HG03108 (cell line): ENCODE measurements around the gene KCNMA1.
"Not testable (repeated sequence)": the region's sequence is repeated elsewhere in the genome, so short reads cannot be mapped to it uniquely, and the experiment has no call there.

Experiments
- ATAC-seq: cut with Tn5 transposase; IDR thresholded peaks from one replicate; pipeline ENCODE4 v1.9.1; 2021; ENCODE audit warnings: moderate library complexity; ENCODE audit not compliant: unreplicated experiment

KCNMA1 gene

DNA sequence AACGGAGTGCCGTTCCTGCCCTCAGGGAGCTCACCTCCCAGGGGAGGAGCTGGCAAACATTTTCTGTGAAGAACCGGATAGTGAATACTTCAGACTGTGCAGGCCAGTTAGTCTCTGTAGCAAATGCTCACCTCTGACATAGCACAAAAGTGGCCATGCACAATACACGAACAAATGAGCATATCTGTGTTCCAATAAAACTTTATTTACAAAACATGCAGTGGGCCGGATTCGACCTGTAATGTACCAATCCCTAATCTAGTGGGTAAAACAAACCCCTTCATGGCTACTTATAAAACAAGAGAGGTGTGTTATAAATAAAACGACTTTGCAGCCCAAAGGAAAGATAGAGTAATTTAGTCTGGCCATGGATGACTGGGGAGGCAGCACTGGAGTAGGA, 48.7 kb downstream of the KCNMA1 start:
- no peak for ATAC-seq

- ATAC-seq: no peak
These were observed 50.2 kb downstream of the KCNMA1 start for GRCh38 chr10:77587416-77587790.

GRCh38 chr10:77586719-77587415, 50.7 kb downstream of the KCNMA1 start:
- no peak for ATAC-seq

GRCh38 chr10:77584938-77585337, 52.7 kb downstream of the KCNMA1 start:
- no peak for ATAC-seq

DNA sequence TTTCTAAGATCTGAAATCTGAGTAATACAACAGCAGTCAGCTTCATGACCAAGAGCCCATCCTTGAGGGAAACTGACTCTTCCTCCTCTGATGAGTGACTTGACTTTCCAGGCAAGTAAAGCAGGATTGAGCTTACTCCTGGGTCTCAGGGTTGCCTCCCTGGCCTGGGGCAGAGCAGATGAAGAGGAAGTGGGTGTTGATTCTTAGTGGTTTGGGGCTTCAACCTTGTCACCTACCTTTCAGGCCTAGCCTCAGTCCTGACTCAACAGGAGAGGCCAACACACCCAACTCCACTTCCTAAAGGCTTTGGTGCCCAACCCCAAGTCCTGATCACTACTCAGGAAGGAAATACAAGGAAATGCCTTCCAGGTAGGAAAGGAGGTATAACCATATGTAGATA, 54.1 kb downstream of the KCNMA1 start:
- no peak for ATAC-seq

GRCh38 chr10:77582710-77583115, 54.9 kb downstream of the KCNMA1 start:
- ATAC-seq: no peak

GRCh38 chr10:77581738-77582137, 55.9 kb downstream of the KCNMA1 start:
- ATAC-seq: no peak

- no peak for ATAC-seq
These were observed 57.1 kb downstream of the KCNMA1 start for GRCh38 chr10:77580482-77580881.

- ATAC-seq: no peak
These were observed 58.9 kb downstream of the KCNMA1 start for GRCh38 chr10:77578583-77579227.

GRCh38 chr10:77577666-77578229, 59.9 kb downstream of the KCNMA1 start:
- no peak for ATAC-seq

GRCh38 chr10:77576444-77577032, 61.1 kb downstream of the KCNMA1 start:
- no peak for ATAC-seq

DNA sequence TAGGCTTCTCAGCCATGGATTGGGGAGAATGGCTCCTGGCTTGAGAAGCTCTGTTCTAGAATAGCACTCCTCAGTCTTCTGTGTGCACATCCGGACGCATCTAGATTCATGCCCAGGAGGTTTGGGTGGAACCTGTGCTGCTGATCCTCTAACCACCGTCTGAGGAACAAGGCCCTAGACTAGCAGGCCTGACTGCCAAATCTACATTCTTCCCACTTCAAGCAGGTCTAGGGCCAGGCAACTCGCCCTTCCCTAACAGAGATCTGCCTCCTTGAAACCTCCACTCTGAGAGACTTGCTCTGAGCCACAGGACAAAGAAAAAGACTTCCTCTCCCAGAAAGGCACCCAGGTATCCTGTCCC, 61.6 kb downstream of the KCNMA1 start:
- no peak for ATAC-seq

GRCh38 chr10:77575271-77576006, 62.2 kb downstream of the KCNMA1 start:
- ATAC-seq: no peak

GRCh38 chr10:77574438-77574837, 63.2 kb downstream of the KCNMA1 start:
- ATAC-seq: no peak

DNA sequence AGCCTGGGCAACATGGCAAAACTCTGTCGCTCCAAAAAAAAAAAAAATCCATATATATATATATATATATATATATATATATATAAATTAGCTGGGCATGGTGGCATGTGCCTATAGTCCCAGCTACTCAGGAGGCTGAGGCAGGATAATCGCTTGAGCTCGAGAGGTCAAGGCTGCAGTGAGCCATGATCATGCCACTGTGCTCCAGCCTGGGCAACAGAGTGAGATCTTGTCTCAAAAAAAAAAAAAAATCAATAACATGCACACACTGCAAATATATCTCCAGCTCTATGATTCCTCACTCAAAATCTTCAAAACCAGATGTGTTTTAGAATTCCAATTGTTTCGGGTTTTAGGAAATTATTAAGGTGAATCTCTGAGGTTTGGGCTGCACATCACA, 65.1 kb downstream of the KCNMA1 start:
- not testable (repeated sequence) for ATAC-seq

DNA sequence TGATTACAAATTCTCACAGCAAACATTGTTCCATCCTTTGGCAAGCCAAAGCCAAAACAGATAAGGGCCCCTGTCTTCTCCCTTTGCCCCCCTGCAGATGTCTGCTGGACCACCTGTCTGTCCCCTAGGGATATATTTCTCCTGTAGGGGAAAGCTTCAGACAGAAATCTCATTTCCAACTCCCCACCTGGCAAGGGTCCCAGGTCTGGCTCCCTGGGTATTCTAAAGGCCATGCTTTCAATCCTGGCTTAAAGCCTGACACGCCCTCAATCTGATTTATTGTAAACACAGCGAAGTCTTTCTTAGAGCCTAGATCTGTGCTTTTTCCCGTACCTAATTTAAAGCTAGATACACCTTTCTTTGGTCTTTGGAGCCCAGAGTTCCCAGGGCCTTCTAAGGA, 66.1 kb downstream of the KCNMA1 start:
- no peak for ATAC-seq

DNA sequence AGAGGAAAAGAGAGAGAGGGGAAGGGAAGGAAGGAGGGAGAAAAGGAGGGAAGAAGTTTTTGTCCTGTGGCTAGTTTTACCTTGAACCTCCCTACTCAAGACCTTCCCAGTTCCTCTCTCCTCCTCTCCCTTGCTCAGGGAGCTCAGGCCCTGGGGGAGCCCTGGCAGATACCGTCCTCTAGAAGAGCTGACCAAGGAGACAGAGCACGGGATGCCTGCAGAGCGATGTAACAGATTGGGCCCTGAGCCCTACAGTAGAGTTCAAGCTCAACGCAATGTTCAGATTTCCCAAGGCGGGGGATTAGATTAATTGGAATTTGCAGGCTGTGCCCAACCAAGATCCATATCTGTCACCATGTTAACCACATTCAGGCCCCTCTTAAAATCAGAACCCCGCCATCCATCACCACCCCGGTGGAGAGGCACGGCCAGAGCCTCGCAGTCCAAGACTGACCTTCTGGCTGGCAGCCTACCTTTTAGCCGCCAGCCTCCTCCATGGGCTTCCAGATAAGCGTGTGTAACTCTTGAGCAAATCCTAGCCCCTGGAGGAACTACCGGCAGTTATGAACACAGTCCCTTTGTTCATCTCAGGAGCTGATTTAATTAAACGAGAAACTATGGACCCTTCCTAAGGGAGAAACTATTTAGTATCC, 70.6 kb downstream of the KCNMA1 start:
- no peak for ATAC-seq

- no peak for ATAC-seq
These were observed 71.4 kb downstream of the KCNMA1 start for GRCh38 chr10:77566236-77566635.

DNA sequence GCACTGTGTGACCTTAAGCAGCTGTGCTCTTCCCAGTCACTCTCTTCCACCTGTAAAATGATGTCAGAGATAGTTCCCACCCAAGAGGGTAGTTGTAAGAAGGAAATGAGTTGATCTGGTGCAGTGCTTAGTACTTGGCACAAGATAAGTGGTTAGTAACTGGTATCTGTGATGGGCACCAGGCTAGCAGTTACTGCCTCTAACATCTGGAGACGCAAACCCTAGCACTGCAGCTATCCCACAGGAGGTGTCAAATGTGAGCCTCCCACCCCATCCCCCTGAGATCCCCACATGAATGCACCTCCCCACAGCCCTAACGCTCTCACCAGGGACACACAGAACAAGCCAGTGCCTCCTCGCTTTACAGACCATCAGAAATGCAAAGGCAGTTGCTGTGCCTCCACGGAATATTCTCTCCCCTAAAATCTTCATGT, 72.0 kb downstream of the KCNMA1 start:
- ATAC-seq: no peak

GRCh38 chr10:77564731-77565589, 72.6 kb downstream of the KCNMA1 start:
- no peak for ATAC-seq
